B cell (primary cell): Measurements from ENCODE around the gene CLCN2.

Source experiments
- EZH2 ChIP-seq: IDR thresholded peaks from 2 replicates; pipeline ENCODE4 v1.6.1; 2012; ENCODE audit warnings: borderline replicate concordance, low read depth, mild to moderate bottlenecking, moderate library complexity, low read length; ENCODE audit not compliant: insufficient read depth, poor library complexity, severe bottlenecking
- TF ChIP-seq, protein P1 (sequence below): fragments of 200-600 bp; IDR thresholded peaks from one replicate; pipeline ENCODE4 v1.8.0; 2022; ENCODE audit warnings: antibody characterized with exemption, mild to moderate bottlenecking

DNA sequence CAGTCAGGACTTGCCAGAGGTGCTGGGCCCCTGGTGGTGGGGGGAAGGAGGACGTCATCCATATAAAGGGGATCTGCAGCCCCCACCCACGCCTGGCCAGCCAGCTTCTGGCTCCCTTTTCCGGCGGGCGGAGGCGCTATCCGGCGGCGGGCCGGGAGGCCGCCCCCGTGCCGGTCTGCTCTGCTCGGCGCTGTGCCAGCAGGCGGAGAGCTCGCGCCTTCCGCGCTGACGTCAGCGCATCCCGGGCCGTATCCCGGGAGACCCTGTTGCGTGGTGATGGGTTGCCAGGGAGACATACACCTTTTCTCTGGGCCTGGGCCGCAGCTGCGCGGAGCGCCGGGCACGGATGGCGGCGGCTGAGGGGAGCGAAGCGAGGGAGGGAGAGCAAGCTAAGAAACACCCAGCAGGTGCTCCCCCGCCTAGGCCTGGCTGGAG, 22.9 kb downstream of the CLCN2 start:
- TF ChIP-seq, protein P1, sequence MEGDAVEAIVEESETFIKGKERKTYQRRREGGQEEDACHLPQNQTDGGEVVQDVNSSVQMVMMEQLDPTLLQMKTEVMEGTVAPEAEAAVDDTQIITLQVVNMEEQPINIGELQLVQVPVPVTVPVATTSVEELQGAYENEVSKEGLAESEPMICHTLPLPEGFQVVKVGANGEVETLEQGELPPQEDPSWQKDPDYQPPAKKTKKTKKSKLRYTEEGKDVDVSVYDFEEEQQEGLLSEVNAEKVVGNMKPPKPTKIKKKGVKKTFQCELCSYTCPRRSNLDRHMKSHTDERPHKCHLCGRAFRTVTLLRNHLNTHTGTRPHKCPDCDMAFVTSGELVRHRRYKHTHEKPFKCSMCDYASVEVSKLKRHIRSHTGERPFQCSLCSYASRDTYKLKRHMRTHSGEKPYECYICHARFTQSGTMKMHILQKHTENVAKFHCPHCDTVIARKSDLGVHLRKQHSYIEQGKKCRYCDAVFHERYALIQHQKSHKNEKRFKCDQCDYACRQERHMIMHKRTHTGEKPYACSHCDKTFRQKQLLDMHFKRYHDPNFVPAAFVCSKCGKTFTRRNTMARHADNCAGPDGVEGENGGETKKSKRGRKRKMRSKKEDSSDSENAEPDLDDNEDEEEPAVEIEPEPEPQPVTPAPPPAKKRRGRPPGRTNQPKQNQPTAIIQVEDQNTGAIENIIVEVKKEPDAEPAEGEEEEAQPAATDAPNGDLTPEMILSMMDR = no peak
- TF ChIP-seq EZH2 = no peak
